ENCODE results near the gene SLC19A1. TPM values are rescaled to one million over a fixed set of nuclear protein-coding genes. Genes with fewer than 3 reads are reported as not detected.
"Not testable (repeated sequence)": the region's sequence is repeated elsewhere in the genome, so short reads cannot be mapped to it uniquely, and the experiment has no call there.

Gene SLC19A1
- total and polyA plus RNA-seq, 2 donors (not counting 1 experiment from before 2014, with no cell fraction given), result 1.7 to 2.1 TPM

GRCh38 chr21:45502600-45502999 is 39.6 kb downstream of the SLC19A1 start:
- Histone ChIP-seq H3K27ac (ENCODE audit: insufficient read depth, low read length) (no peak overlapping the region), H3K4me3 (replicated peaks in 1 of 4; ENCODE audit: control extremely low read depth in 1 of 4, insufficient read depth in 1 of 4, low read depth in 3 of 4, low read length in 4 of 4) (no peak overlapping the region)
- TF ChIP-seq EZH2 (IDR thresholded peaks at IDR 0.05; ENCODE audit: low read length, missing control alignments), result no peak
- TF ChIP-seq, protein P1, sequence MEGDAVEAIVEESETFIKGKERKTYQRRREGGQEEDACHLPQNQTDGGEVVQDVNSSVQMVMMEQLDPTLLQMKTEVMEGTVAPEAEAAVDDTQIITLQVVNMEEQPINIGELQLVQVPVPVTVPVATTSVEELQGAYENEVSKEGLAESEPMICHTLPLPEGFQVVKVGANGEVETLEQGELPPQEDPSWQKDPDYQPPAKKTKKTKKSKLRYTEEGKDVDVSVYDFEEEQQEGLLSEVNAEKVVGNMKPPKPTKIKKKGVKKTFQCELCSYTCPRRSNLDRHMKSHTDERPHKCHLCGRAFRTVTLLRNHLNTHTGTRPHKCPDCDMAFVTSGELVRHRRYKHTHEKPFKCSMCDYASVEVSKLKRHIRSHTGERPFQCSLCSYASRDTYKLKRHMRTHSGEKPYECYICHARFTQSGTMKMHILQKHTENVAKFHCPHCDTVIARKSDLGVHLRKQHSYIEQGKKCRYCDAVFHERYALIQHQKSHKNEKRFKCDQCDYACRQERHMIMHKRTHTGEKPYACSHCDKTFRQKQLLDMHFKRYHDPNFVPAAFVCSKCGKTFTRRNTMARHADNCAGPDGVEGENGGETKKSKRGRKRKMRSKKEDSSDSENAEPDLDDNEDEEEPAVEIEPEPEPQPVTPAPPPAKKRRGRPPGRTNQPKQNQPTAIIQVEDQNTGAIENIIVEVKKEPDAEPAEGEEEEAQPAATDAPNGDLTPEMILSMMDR (conservative IDR thresholded peaks at IDR 0.05 in 1 of 2, IDR thresholded peaks at IDR 0.05 in 1 of 2; ENCODE audit: low read depth in 1 of 2, low read length in 2 of 2), result no peak

DNA sequence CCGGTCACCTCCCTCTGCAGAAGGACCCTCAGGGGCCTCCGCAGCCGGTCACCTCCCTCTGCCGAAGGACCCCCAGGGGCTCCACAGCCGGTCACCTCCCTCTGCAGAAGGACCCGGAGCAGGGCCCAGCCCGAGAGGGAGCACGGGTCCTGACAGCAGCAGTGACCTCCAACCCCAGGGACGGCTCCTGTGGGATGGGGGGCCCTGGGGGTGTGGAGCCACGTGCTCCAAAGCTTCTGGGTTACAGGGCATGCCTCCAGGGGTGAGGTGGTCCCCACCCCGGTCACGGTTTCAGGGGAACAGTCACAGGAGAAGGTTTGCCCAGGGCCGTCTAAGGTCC is 40.3 kb downstream of the SLC19A1 start:
- TF ChIP-seq, protein P1 (conservative IDR thresholded peaks at IDR 0.05 in 1 of 2, IDR thresholded peaks at IDR 0.05 in 1 of 2; ENCODE audit: low read depth in 1 of 2, low read length in 2 of 2), result no peak
- TF ChIP-seq EZH2 (IDR thresholded peaks at IDR 0.05; ENCODE audit: low read length, missing control alignments), result no peak
- no peak overlapping the region for H3K4me3 ChIP-seq (replicated peaks in 1 of 4; ENCODE audit: control extremely low read depth in 1 of 4, insufficient read depth in 1 of 4, low read depth in 3 of 4, low read length in 4 of 4)
- no peaks in the 10 kb centered on the region for H4K20me1 ChIP-seq (ENCODE audit: control insufficient read depth, extremely low read depth, insufficient read depth, low read length)
- H3K79me2 ChIP-seq (ENCODE audit: control insufficient read depth, insufficient read depth, low read length), result no peaks in the 10 kb centered on the region
- H3K9ac ChIP-seq (ENCODE audit: insufficient read depth, low read length), result no peak overlapping the region
- no peaks in the 10 kb centered on the region for H3K27me3 ChIP-seq (ENCODE audit: control insufficient read depth, insufficient read depth, low read length)
- H3K4me2 ChIP-seq (ENCODE audit: extremely low read depth, insufficient read depth, low read length), result no peak overlapping the region
- H3K36me3 ChIP-seq (ENCODE audit: control insufficient read depth, insufficient read depth, low read length), result peaks cover 3% of the 10 kb centered on the region
- H2AFZ ChIP-seq (ENCODE audit: low read length), result no peak overlapping the region
- DNase-seq (ENCODE audit: low read depth in 2 of 2), result no peak
- H3K27ac ChIP-seq (ENCODE audit: insufficient read depth, low read length), result no peak overlapping the region
- H3K9me3 ChIP-seq (ENCODE audit: control insufficient read depth, insufficient read depth, low read depth, low read length), result no peaks in the 10 kb centered on the region
- H3K4me1 ChIP-seq (ENCODE audit: control insufficient read depth, extremely low read depth, insufficient read depth, low read length), result no peaks in the 10 kb centered on the region

More at GRCh38 chr21:45502600-45502999, 39.6 kb downstream of the SLC19A1 start:
- Histone ChIP-seq H3K27me3 (ENCODE audit: control insufficient read depth, insufficient read depth, low read length) (no peaks in the 10 kb centered on the region), H3K36me3 (ENCODE audit: control insufficient read depth, insufficient read depth, low read length) (no peaks in the 10 kb centered on the region), H3K4me1 (ENCODE audit: control insufficient read depth, extremely low read depth, insufficient read depth, low read length) (no peaks in the 10 kb centered on the region), H4K20me1 (ENCODE audit: control insufficient read depth, extremely low read depth, insufficient read depth, low read length) (no peaks in the 10 kb centered on the region), H3K4me2 (ENCODE audit: extremely low read depth, insufficient read depth, low read length) (no peak overlapping the region), H3K9ac (ENCODE audit: insufficient read depth, low read length) (no peak overlapping the region), H2AFZ (ENCODE audit: low read length) (no peak overlapping the region), H3K79me2 (ENCODE audit: control insufficient read depth, insufficient read depth, low read length) (no peaks in the 10 kb centered on the region), H3K9me3 (ENCODE audit: control insufficient read depth, insufficient read depth, low read depth, low read length) (no peaks in the 10 kb centered on the region)
- DNase-seq (ENCODE audit: low read depth in 2 of 2), result no peak

GRCh38 chr21:45501081-45502005 is 40.9 kb downstream of the SLC19A1 start:
- H4K20me1 ChIP-seq (ENCODE audit: control insufficient read depth, extremely low read depth, insufficient read depth, low read length); H3K4me1 ChIP-seq (ENCODE audit: control insufficient read depth, extremely low read depth, insufficient read depth, low read length); H3K4me3 ChIP-seq (replicated peaks in 1 of 4; ENCODE audit: control extremely low read depth in 1 of 4, insufficient read depth in 1 of 4, low read depth in 3 of 4, low read length in 4 of 4); H3K36me3 ChIP-seq (ENCODE audit: control insufficient read depth, insufficient read depth, low read length); H3K79me2 ChIP-seq (ENCODE audit: control insufficient read depth, insufficient read depth, low read length); H3K9me3 ChIP-seq (ENCODE audit: control insufficient read depth, insufficient read depth, low read depth, low read length); H2AFZ ChIP-seq (ENCODE audit: low read length); H3K4me2 ChIP-seq (ENCODE audit: extremely low read depth, insufficient read depth, low read length); H3K27me3 ChIP-seq (ENCODE audit: control insufficient read depth, insufficient read depth, low read length); H3K9ac ChIP-seq (ENCODE audit: insufficient read depth, low read length); H3K27ac ChIP-seq (ENCODE audit: insufficient read depth, low read length): not testable (repeated sequence)
- DNase-seq (ENCODE audit: low read depth in 2 of 2), result peak in 1 of 2 donors; percentile 26
